IMR-90 (cell line): Measurements from ENCODE around the gene C20orf173.

Source experiments
- CHD1 ChIP-seq: IDR thresholded peaks from 2 replicates; pipeline ENCODE4 v1.6.1; 2012; ENCODE audit warnings: low read depth, low read length, improper control_type of control experiment
- CTCF ChIP-seq: conservative IDR thresholded peaks from 2 replicates; pipeline ENCODE4 v1.5.1; 2012; ENCODE audit warnings: mild to moderate bottlenecking, low read depth, low read length, improper control_type of control experiment
- POLR2A ChIP-seq: IDR thresholded peaks from 2 replicates; pipeline ENCODE4 v1.6.1; 2012; ENCODE audit warnings: mild to moderate bottlenecking, low read depth, low read length
- RAD21 ChIP-seq: IDR thresholded peaks from 2 replicates; pipeline ENCODE4 v1.6.1; 2012; ENCODE audit warnings: low read length, improper control_type of control experiment
- USF2 ChIP-seq: fragments of 150-350 bp; IDR thresholded peaks from 2 replicates; pipeline ENCODE4 v1.6.1; 2017; ENCODE audit warnings: mild to moderate bottlenecking, antibody characterized with exemption, low read length, low read depth

GRCh38 chr20:35478804-35479472 is 50.5 kb downstream of the C20orf173 start:
- no peak for TF ChIP-seq POLR2A
- no peak for TF ChIP-seq USF2
- TF ChIP-seq CTCF, result no peak
- no peak for TF ChIP-seq RAD21
- TF ChIP-seq CHD1, result no peak
